Measurements from ENCODE around the gene MAP3K5.

- TF ChIP-seq CTCF (IDR thresholded peaks at IDR 0.05; ENCODE audit: insufficient read depth, low read length, poor library complexity, severe bottlenecking) (no peak), EZH2phosphoT487 (conservative IDR thresholded peaks at IDR 0.05; ENCODE audit: low read length) (no peak)
These were observed 212.5 kb downstream of the MAP3K5 start for GRCh38 chr6:136579800-136580199.
